ENCODE measurements around the gene BAX.
A peak's percentile ranks its signal among the peaks of the same experiment; 100 is the strongest.

Gene BAX

GRCh38 chr19:48946463-48947257, 8.0 kb upstream of the BAX start:
- Mint-ChIP-seq H3K4me1 (no peaks in the 10 kb centered on the region), H3K36me3 (ENCODE audit: low read depth) (no peaks in the 10 kb centered on the region), H3K9me3 (no peaks in the 10 kb centered on the region), H3K27me3 (no peaks in the 10 kb centered on the region), H3K4me3 (no peak overlapping the region), H3K27ac (no peak overlapping the region)
- ATAC-seq, result no peak
- DNase-seq, result no peak

- no peaks in the 10 kb centered on the region for H3K9me3 Mint-ChIP-seq
- H3K4me1 Mint-ChIP-seq, result no peaks in the 10 kb centered on the region
- no peak overlapping the region for H3K4me3 Mint-ChIP-seq
- DNase-seq (no peak), ATAC-seq (no peak)
- no peak overlapping the region for H3K27ac Mint-ChIP-seq
- H3K36me3 Mint-ChIP-seq (ENCODE audit: low read depth), result no peaks in the 10 kb centered on the region
- H3K27me3 Mint-ChIP-seq, result no peaks in the 10 kb centered on the region
Observed at GRCh38 chr19:48947258-48947542, 7.5 kb upstream of the BAX start.

GRCh38 chr19:48950159-48950558, 4.5 kb upstream of the BAX start:
- Mint-ChIP-seq H3K4me3 (no peak overlapping the region), H3K36me3 (ENCODE audit: low read depth) (peaks cover 2% of the 10 kb centered on the region), H3K27ac (no peak overlapping the region), H3K4me1 (peaks cover 7% of the 10 kb centered on the region), H3K9me3 (no peaks in the 10 kb centered on the region), H3K27me3 (no peaks in the 10 kb centered on the region)
- DNase-seq (no peak), ATAC-seq (no peak)

GRCh38 chr19:48950830-48951519, 3.7 kb upstream of the BAX start:
- Mint-ChIP-seq H3K4me1 (peaks cover 14% of the 10 kb centered on the region), H3K9me3 (no peaks in the 10 kb centered on the region), H3K27ac (no peak overlapping the region), H3K36me3 (ENCODE audit: low read depth) (peaks cover 6% of the 10 kb centered on the region), H3K27me3 (no peaks in the 10 kb centered on the region), H3K4me3 (no peak overlapping the region)
- DNase-seq (no peak), ATAC-seq (no peak)

- Mint-ChIP-seq H3K9me3 (no peaks in the 10 kb centered on the region), H3K36me3 (ENCODE audit: low read depth) (peaks cover 17% of the 10 kb centered on the region), H3K4me1 (peaks cover 27% of the 10 kb centered on the region), H3K27ac (no peak overlapping the region), H3K27me3 (no peaks in the 10 kb centered on the region), H3K4me3 (no peak overlapping the region)
- ATAC-seq (no peak), DNase-seq (no peak)
Observed at GRCh38 chr19:48953141-48953540, 1.5 kb upstream of the BAX start.

GRCh38 chr19:48953990-48954594, 583 bp upstream of the BAX start:
- peaks cover 30% of the 10 kb centered on the region for H3K4me1 Mint-ChIP-seq
- H3K36me3 Mint-ChIP-seq (ENCODE audit: low read depth), result peaks cover 19% of the 10 kb centered on the region
- no peak for ATAC-seq
- H3K9me3 Mint-ChIP-seq, result no peaks in the 10 kb centered on the region
- no peak for DNase-seq
- H3K27ac Mint-ChIP-seq, result peak overlapping the region; percentile 97
- no peaks in the 10 kb centered on the region for H3K27me3 Mint-ChIP-seq
- H3K4me3 Mint-ChIP-seq, result peak overlapping the region; percentile 84

- DNase-seq (no peak), ATAC-seq (no peak)
- Mint-ChIP-seq H3K4me3 (peak overlapping the region; percentile 84), H3K4me1 (peaks cover 30% of the 10 kb centered on the region), H3K36me3 (ENCODE audit: low read depth) (peaks cover 19% of the 10 kb centered on the region), H3K27ac (peak overlapping the region; percentile 84), H3K27me3 (no peaks in the 10 kb centered on the region), H3K9me3 (no peaks in the 10 kb centered on the region)
Observed at GRCh38 chr19:48955308-48955958, 758 bp downstream of the BAX start.

- Mint-ChIP-seq H3K27ac (no peak overlapping the region), H3K9me3 (no peaks in the 10 kb centered on the region), H3K4me3 (no peak overlapping the region), H3K27me3 (no peaks in the 10 kb centered on the region), H3K36me3 (ENCODE audit: low read depth) (peaks cover 26% of the 10 kb centered on the region), H3K4me1 (peaks cover 48% of the 10 kb centered on the region)
- DNase-seq (no peak), ATAC-seq (no peak)
Observed at GRCh38 chr19:48958006-48958405, 3.3 kb downstream of the BAX start.

GRCh38 chr19:48959341-48960239, 4.9 kb downstream of the BAX start:
- peaks cover 25% of the 10 kb centered on the region for H3K36me3 Mint-ChIP-seq (ENCODE audit: low read depth)
- DNase-seq (no peak), ATAC-seq (no peak)
- H3K27me3 Mint-ChIP-seq, result no peaks in the 10 kb centered on the region
- H3K4me3 Mint-ChIP-seq, result no peak overlapping the region
- H3K4me1 Mint-ChIP-seq, result peaks cover 57% of the 10 kb centered on the region
- no peaks in the 10 kb centered on the region for H3K9me3 Mint-ChIP-seq
- H3K27ac Mint-ChIP-seq, result no peak overlapping the region

GRCh38 chr19:48961051-48961649, 6.5 kb downstream of the BAX start:
- peak overlapping the region; percentile 54 for H3K4me3 Mint-ChIP-seq
- no peak for ATAC-seq
- no peak for DNase-seq

GRCh38 chr19:48961673-48962028, 7.0 kb downstream of the BAX start:
- H3K27ac Mint-ChIP-seq, result peak overlapping the region; percentile 98
- H3K4me3 Mint-ChIP-seq, result peak overlapping the region; percentile 97
- no peaks in the 10 kb centered on the region for H3K27me3 Mint-ChIP-seq
- DNase-seq, result no peak
- H3K4me1 Mint-ChIP-seq, result peaks cover 64% of the 10 kb centered on the region
- H3K36me3 Mint-ChIP-seq (ENCODE audit: low read depth), result peaks cover 31% of the 10 kb centered on the region
- ATAC-seq, result no peak
- no peaks in the 10 kb centered on the region for H3K9me3 Mint-ChIP-seq

More at GRCh38 chr19:48961051-48961649, 6.5 kb downstream of the BAX start:
- Mint-ChIP-seq H3K9me3 (no peaks in the 10 kb centered on the region), H3K36me3 (ENCODE audit: low read depth) (peaks cover 29% of the 10 kb centered on the region), H3K4me1 (peaks cover 63% of the 10 kb centered on the region), H3K27me3 (no peaks in the 10 kb centered on the region), H3K27ac (peak overlapping the region; percentile 98)

GRCh38 chr19:48962029-48962848, 7.6 kb downstream of the BAX start:
- Mint-ChIP-seq H3K36me3 (ENCODE audit: low read depth) (peaks cover 33% of the 10 kb centered on the region), H3K4me3 (peak overlapping the region; percentile 97), H3K4me1 (peaks cover 66% of the 10 kb centered on the region), H3K9me3 (no peaks in the 10 kb centered on the region), H3K27me3 (no peaks in the 10 kb centered on the region), H3K27ac (peak overlapping the region; percentile 98)
- peak; percentile 77 for DNase-seq
- ATAC-seq, result peak; percentile 55

- Mint-ChIP-seq H3K27me3 (no peaks in the 10 kb centered on the region), H3K4me3 (peak overlapping the region; percentile 97), H3K9me3 (no peaks in the 10 kb centered on the region), H3K4me1 (peaks cover 62% of the 10 kb centered on the region), H3K36me3 (ENCODE audit: low read depth) (peaks cover 36% of the 10 kb centered on the region), H3K27ac (peak overlapping the region; percentile 98)
- DNase-seq (no peak), ATAC-seq (no peak)
Observed at GRCh38 chr19:48962849-48963165, 8.1 kb downstream of the BAX start.

All from activated naive CD8-positive, alpha-beta T cell treated with anti-CD3 and anti-CD28 coated beads, Interleukin-2, amount 50 U/mL, for 24 hours (primary cell).